Activated CD8-positive, alpha-beta memory T cell treated with anti-CD3 and anti-CD28 coated beads, Interleukin-2, amount 10 ng/mL, durations not matched to agents 7 days and 5 days (primary cell): ENCODE data around the gene UBE2L3. TPM values are rescaled to one million over a fixed set of nuclear protein-coding genes. Genes with fewer than 3 reads are reported as not detected.
"Not testable (repeated sequence)": the region's sequence is repeated elsewhere in the genome, so short reads cannot be mapped to it uniquely, and the experiment has no call there.

Experiments used
- ATAC-seq: fragments of 150-1000 bp; cut with Tn5 transposase; one replicate; pipeline ENCODE4 v1.10.0; 2021; ENCODE audit warnings: moderate library complexity
- CTCF ChIA-PET: fragments of 350-600 bp; sonication (Branson Sonifier 250); formaldehyde crosslinking; loops from one replicate; lab custom pipeline; 2021; ENCODE audit warnings: antibody characterized with exemption; lab: Charles Lee
- DNase-seq: peaks from one replicate; pipeline ENCODE4 v3.0.0-alpha.2; 2020
- H3K27ac Mint-ChIP-seq: one replicate; pipeline ENCODE4 v1.8.0; 2021; ENCODE audit warnings: mild to moderate bottlenecking, mixed read lengths
- H3K27me3 Mint-ChIP-seq: one replicate; pipeline ENCODE4 v1.8.0; 2021; ENCODE audit warnings: mixed read lengths
- H3K36me3 Mint-ChIP-seq: one replicate; pipeline ENCODE4 v1.8.0; 2021; ENCODE audit warnings: mild to moderate bottlenecking, mixed read lengths
- H3K4me1 Mint-ChIP-seq: one replicate; pipeline ENCODE4 v1.8.0; 2021; ENCODE audit warnings: mixed read lengths
- H3K4me3 Mint-ChIP-seq: one replicate; pipeline ENCODE4 v1.8.0; 2021; ENCODE audit warnings: mild to moderate bottlenecking, moderate library complexity, mixed read lengths
- H3K9me3 Mint-ChIP-seq: one replicate; pipeline ENCODE4 v1.8.0; 2022; ENCODE audit warnings: low read depth, mixed read lengths
- total RNA-seq, 2 experiments: library from RNA; stranded (reverse); gene quantifications; one replicate each; pipeline ENCODE4 v1.2.3, GENCODE V29; 2021

UBE2L3 gene
- total RNA-seq, 2 experiments from 2014 or later, result 57.3 to 67.8 TPM

GRCh38 chr22:21615731-21616130, 48.2 kb downstream of the UBE2L3 start:
- CTCF ChIA-PET, result interaction anchor here (0.8 to 2.4 kb wide), 4 partner anchors 11 to 31 kb away, joined by 3 to 7 read pairs (median 6); partner anchors contain the start of genes SDF2L1 and YDJC
- peaks cover 2% of the 10 kb centered on the region for H3K4me1 Mint-ChIP-seq
- H3K9me3 Mint-ChIP-seq, result no peaks in the 10 kb centered on the region
- DNase-seq (no peak), ATAC-seq (no peak)
- no peak overlapping the region for H3K4me3 Mint-ChIP-seq
- peaks cover 27% of the 10 kb centered on the region for H3K36me3 Mint-ChIP-seq
- no peaks in the 10 kb centered on the region for H3K27me3 Mint-ChIP-seq
- H3K27ac Mint-ChIP-seq, result no peak overlapping the region

- not testable (repeated sequence) for H3K9me3 Mint-ChIP-seq, H3K27ac Mint-ChIP-seq, H3K4me3 Mint-ChIP-seq, DNase-seq, H3K4me1 Mint-ChIP-seq, ATAC-seq, H3K27me3 Mint-ChIP-seq
- peaks cover 20% of the 10 kb centered on the region for H3K36me3 Mint-ChIP-seq
- CTCF ChIA-PET, result interaction anchor here (1.1 to 2.4 kb wide), 5 partner anchors 11 to 49 kb away, joined by 3 to 7 read pairs (median 7); partner anchors contain the start of gene YDJC
These were observed 49.8 kb downstream of the UBE2L3 start for GRCh38 chr22:21617337-21617736.

GRCh38 chr22:21621025-21621424, 53.5 kb downstream of the UBE2L3 start:
- no peak for DNase-seq
- no peaks in the 10 kb centered on the region for H3K27me3 Mint-ChIP-seq
- peaks cover 7% of the 10 kb centered on the region for H3K4me1 Mint-ChIP-seq
- H3K27ac Mint-ChIP-seq, result no peak overlapping the region
- peaks cover 7% of the 10 kb centered on the region for H3K36me3 Mint-ChIP-seq
- no peak overlapping the region for H3K4me3 Mint-ChIP-seq
- ATAC-seq, result no peak
- CTCF ChIA-PET, result interaction anchor here (2.5 kb wide), 1 partner anchor 9 kb away, joined by 12 read pairs; the partner anchor contains the start of gene YDJC
- no peaks in the 10 kb centered on the region for H3K9me3 Mint-ChIP-seq

GRCh38 chr22:21622011-21622918, 54.8 kb downstream of the UBE2L3 start:
- Mint-ChIP-seq H3K4me1 (peaks cover 16% of the 10 kb centered on the region), H3K4me3 (no peak overlapping the region), H3K27me3 (no peaks in the 10 kb centered on the region), H3K9me3 (no peaks in the 10 kb centered on the region), H3K36me3 (peaks cover 10% of the 10 kb centered on the region), H3K27ac (peak overlapping the region; percentile 59)
- ATAC-seq (no peak), DNase-seq (no peak)
- CTCF ChIA-PET, result interaction anchor here (0.8 to 1.5 kb wide), 2 partner anchors 9 to 20 kb away, joined by 3 to 6 read pairs; partner anchors contain the start of gene SDF2L1

- H3K4me1 Mint-ChIP-seq, result peaks cover 24% of the 10 kb centered on the region
- no peak overlapping the region for H3K27ac Mint-ChIP-seq
- ATAC-seq (no peak), DNase-seq (no peak)
- H3K27me3 Mint-ChIP-seq, result no peaks in the 10 kb centered on the region
- H3K4me3 Mint-ChIP-seq, result no peak overlapping the region
- H3K36me3 Mint-ChIP-seq, result peaks cover 14% of the 10 kb centered on the region
- CTCF ChIA-PET, result interaction anchor here (0.7 to 1.5 kb wide), 3 partner anchors 9 to 19 kb away, joined by 3 to 6 read pairs (median 3); partner anchors contain the start of gene SDF2L1
- H3K9me3 Mint-ChIP-seq, result no peaks in the 10 kb centered on the region
These were observed 55.6 kb downstream of the UBE2L3 start for GRCh38 chr22:21622919-21623647.

- ATAC-seq (no peak), DNase-seq (no peak)
- no peaks in the 10 kb centered on the region for H3K9me3 Mint-ChIP-seq
- CTCF ChIA-PET, result interaction anchor here (0.7 to 0.8 kb wide), 2 partner anchors 12 to 64 kb away, joined by 3 to 4 read pairs; no protein-coding TSS in a partner anchor
- no peaks in the 10 kb centered on the region for H3K27me3 Mint-ChIP-seq
- H3K4me3 Mint-ChIP-seq, result no peak overlapping the region
- peaks cover 28% of the 10 kb centered on the region for H3K4me1 Mint-ChIP-seq
- no peak overlapping the region for H3K27ac Mint-ChIP-seq
- H3K36me3 Mint-ChIP-seq, result peaks cover 18% of the 10 kb centered on the region
These were observed 56.1 kb downstream of the UBE2L3 start for GRCh38 chr22:21623648-21623970.

GRCh38 chr22:21624120-21624879, 56.8 kb downstream of the UBE2L3 start:
- Mint-ChIP-seq H3K36me3 (peaks cover 20% of the 10 kb centered on the region), H3K27ac (peak overlapping the region; percentile 64), H3K4me1 (peaks cover 29% of the 10 kb centered on the region), H3K4me3 (no peak overlapping the region), H3K9me3 (no peaks in the 10 kb centered on the region), H3K27me3 (no peaks in the 10 kb centered on the region)
- ATAC-seq, result no peak
- DNase-seq, result peak; percentile 50
- CTCF ChIA-PET, result interaction anchor here (0.6 to 1.0 kb wide), 4 partner anchors 19 to 63 kb away, joined by 3 to 4 read pairs (median 3); no protein-coding TSS in a partner anchor

GRCh38 chr22:21624880-21625791, 57.6 kb downstream of the UBE2L3 start:
- DNase-seq (peak; percentile 38), ATAC-seq (no peak)
- CTCF ChIA-PET, result interaction anchor here (0.6 to 1.0 kb wide), 3 partner anchors 18 to 43 kb away, joined by 3 read pairs; no protein-coding TSS in a partner anchor
- no peak overlapping the region for H3K4me3 Mint-ChIP-seq
- H3K27ac Mint-ChIP-seq, result peak overlapping the region; percentile 64
- no peaks in the 10 kb centered on the region for H3K27me3 Mint-ChIP-seq
- no peaks in the 10 kb centered on the region for H3K9me3 Mint-ChIP-seq
- H3K4me1 Mint-ChIP-seq, result peaks cover 27% of the 10 kb centered on the region
- peaks cover 20% of the 10 kb centered on the region for H3K36me3 Mint-ChIP-seq

GRCh38 chr22:21626073-21626734, 58.7 kb downstream of the UBE2L3 start:
- CTCF ChIA-PET, result interaction anchor here (1.3 to 9.7 kb wide), 2 partner anchors 19 to 29 kb away, joined by 3 to 241 read pairs; partner anchors contain the start of gene SDF2L1
- Mint-ChIP-seq H3K4me1 (peaks cover 35% of the 10 kb centered on the region), H3K9me3 (no peaks in the 10 kb centered on the region), H3K36me3 (peaks cover 20% of the 10 kb centered on the region), H3K27me3 (no peaks in the 10 kb centered on the region), H3K4me3 (no peak overlapping the region), H3K27ac (no peak overlapping the region)
- ATAC-seq (no peak), DNase-seq (no peak)

GRCh38 chr22:21626735-21627469, 59.4 kb downstream of the UBE2L3 start:
- CTCF ChIA-PET, result interaction anchor here (1.3 to 9.7 kb wide), 2 partner anchors 18 to 29 kb away, joined by 3 to 241 read pairs; partner anchors contain the start of gene SDF2L1
- Mint-ChIP-seq H3K27ac (peak overlapping the region; percentile 17), H3K36me3 (peaks cover 18% of the 10 kb centered on the region), H3K4me3 (no peak overlapping the region), H3K4me1 (peaks cover 39% of the 10 kb centered on the region), H3K27me3 (no peaks in the 10 kb centered on the region), H3K9me3 (no peaks in the 10 kb centered on the region)
- DNase-seq, result no peak
- ATAC-seq, result no peak
